GM12878 (cell line): ENCODE measurements around the gene CCDC57. TPM values are rescaled to one million over a fixed set of nuclear protein-coding genes. Genes with fewer than 3 reads are reported as not detected.
A peak's percentile ranks its signal among the peaks of the same experiment; 100 is the strongest.

ENCODE experiments used
- ATAC-seq: fragments of 200-7000 bp; cut with Tn5 transposase; 3 replicates; pipeline ENCODE4 v1.9.1; 2020; ENCODE audit warnings: mild to moderate bottlenecking, moderate library complexity
- BruUV-seq: library from RNA; stranded (reverse); fragments of 400-500 nt; replicated peaks from 2 replicates; lab custom pipeline; 2021; lab: Mats Ljungman, UMichigan
- CTCF ChIA-PET: fragments of 300-600 bp; sonication (Branson Sonifier 250); formaldehyde crosslinking; extraction: SDS; loops from one replicate; lab custom pipeline; 2021; ENCODE audit warnings: inconsistent platforms; lab: Yijun Ruan, JAX
- POLR2A ChIA-PET: fragments of 350-600 bp; formaldehyde crosslinking; extraction: SDS; loops from one replicate; lab custom pipeline; 2021; ENCODE audit warnings: inconsistent platforms; lab: Charles Lee
- RAD21 ChIA-PET: fragments of 300-600 bp; sonication (Branson Sonifier 250); formaldehyde crosslinking; loops from one replicate; lab custom pipeline; 2023; ENCODE audit warnings: antibody characterized with exemption; ENCODE audit not compliant: unreplicated experiment; lab: Charles Lee
- SMC1A ChIA-PET: fragments of 300-600 bp; sonication (Branson Sonifier 250); formaldehyde crosslinking; loops from one replicate; lab custom pipeline; 2023; ENCODE audit not compliant: unreplicated experiment, uncharacterized antibody; lab: Charles Lee
- DNase-seq: peaks from one replicate; pipeline ENCODE4 v3.0.0-alpha.2; 2011; ENCODE audit warnings: low read depth, low spot score
- FAIRE-seq: peaks from 3 replicates; lab custom pipeline; 2011; peaks lifted over from hg19 to GRCh38; lab: Jason Lieb, UNC
- H2AFZ ChIP-seq: 2 replicates; pipeline ENCODE4 v1.6.0; 2011; ENCODE audit warnings: low read depth, low read length, control low read depth; ENCODE audit not compliant: control insufficient read depth
- H3K27ac ChIP-seq: 2 replicates; pipeline ENCODE4 v1.5.1; 2011; ENCODE audit warnings: control low read depth; ENCODE audit not compliant: control insufficient read depth, insufficient read depth
- H3K27me3 ChIP-seq, 2 experiments: replicated peaks in 1 of 2; 2 replicates each; pipeline versions ENCODE4 v1.6.0 to v1.6.1; 2011; ENCODE audit warnings: low read length in 1 of 2; ENCODE audit not compliant: control insufficient read depth in 2 of 2, insufficient read depth in 2 of 2
- H3K36me3 ChIP-seq, 2 experiments: 2 replicates each; pipeline ENCODE4 v1.5.1; 2011; ENCODE audit warnings: low read length in 1 of 2; ENCODE audit not compliant: control insufficient read depth in 2 of 2, insufficient read depth in 2 of 2
- H3K4me1 ChIP-seq: 2 replicates; pipeline ENCODE4 v1.6.1; 2011; ENCODE audit warnings: mild to moderate bottlenecking, low read length, moderate library complexity, mixed read lengths; ENCODE audit not compliant: control insufficient read depth, insufficient read depth
- H3K4me2 ChIP-seq: 2 replicates; pipeline ENCODE4 v1.6.0; 2011; ENCODE audit warnings: control low read depth; ENCODE audit not compliant: control insufficient read depth, insufficient read depth
- H3K4me3 ChIP-seq: fragments of 200-600 bp; sonication (generic); 2 replicates; pipeline ENCODE4 v1.5.1; 2016
- H3K79me2 ChIP-seq: 2 replicates; pipeline ENCODE4 v1.6.0; 2011; ENCODE audit warnings: low read length; ENCODE audit not compliant: control insufficient read depth, insufficient read depth
- H3K9ac ChIP-seq: 2 replicates; pipeline ENCODE4 v1.8.0; 2011; ENCODE audit warnings: low read length, control low read depth, mixed read lengths; ENCODE audit not compliant: control insufficient read depth, insufficient read depth
- H3K9me3 ChIP-seq: replicated peaks from 3 replicates; pipeline ENCODE4 v1.5.1; 2011; ENCODE audit warnings: mild to moderate bottlenecking, low read length; ENCODE audit not compliant: control insufficient read depth, insufficient read depth
- H4K20me1 ChIP-seq: 2 replicates; pipeline ENCODE4 v1.6.0; 2011; ENCODE audit not compliant: control insufficient read depth, insufficient read depth
- ATF2 ChIP-seq: IDR thresholded peaks from 2 replicates; pipeline ENCODE4 v1.6.1; 2012; ENCODE audit warnings: low read length, inconsistent platforms
- CHD2 ChIP-seq: IDR thresholded peaks from 2 replicates; pipeline ENCODE4 v1.6.1; 2011; ENCODE audit warnings: low read depth, low read length, improper control_type of control experiment, borderline replicate concordance
- EGR1 ChIP-seq, 2 experiments: IDR thresholded peaks; 1 replicate in 1 of 2; 2 replicates in 1 of 2; pipeline ENCODE4 v1.6.1; 2011 to 2012; ENCODE audit warnings: low read depth in 2 of 2, low read length in 2 of 2, borderline replicate concordance in 1 of 2, mild to moderate bottlenecking in 1 of 2, moderate library complexity in 1 of 2
- LARP7 ChIP-seq: fragments of 450-650 bp; IDR thresholded peaks from 2 replicates; pipeline ENCODE4 v1.6.1; 2017; ENCODE audit warnings: mild to moderate bottlenecking
- MTA3 ChIP-seq: IDR thresholded peaks from 2 replicates; pipeline ENCODE4 v1.6.1; 2012; ENCODE audit warnings: low read length, inconsistent platforms, borderline replicate concordance
- POLR2A ChIP-seq: IDR thresholded peaks from 2 replicates; pipeline ENCODE4 v1.6.1; 2011; ENCODE audit warnings: low read depth, mild to moderate bottlenecking, low read length
- RBBP5 ChIP-seq: fragments of 200-600 bp; sonication (generic); conservative IDR thresholded peaks from 2 replicates; pipeline ENCODE4 v1.6.1; 2016
- RELA ChIP-seq: fragments of 450-650 bp; IDR thresholded peaks from 2 replicates; pipeline ENCODE4 v1.8.0; 2014; ENCODE audit warnings: borderline replicate concordance; ENCODE audit not compliant: partially characterized antibody
- SMAD1 ChIP-seq: fragments of 450-650 bp; IDR thresholded peaks from 2 replicates; pipeline ENCODE4 v1.6.1; 2018; ENCODE audit warnings: mild to moderate bottlenecking, low read depth; ENCODE audit not compliant: partially characterized antibody
- SMAD5 ChIP-seq: IDR thresholded peaks from 2 replicates; pipeline ENCODE4 v1.6.1; 2016; ENCODE audit warnings: antibody characterized with exemption, low read depth
- WGBS: methylation state at CpG from one replicate; pipeline ENCODE4 v1.1.6; 2016; ENCODE audit warnings: low lambda C conversion rate; ENCODE audit not compliant: insufficient replicate concordance, insufficient coverage; ENCODE audit errors: missing lambda C conversion rate; 5-methylcytosine and 5-hydroxymethylcytosine counted together
- in situ Hi-C: fragments of 300-500 bp; cut with MboI; formaldehyde crosslinking; loops from 9 replicates; pipeline ENCODE4 v1.14.3; 2018; ENCODE audit warnings: mixed read lengths
- intact Hi-C: fragments of 100-400 bp; cut with micrococcal nuclease; formaldehyde crosslinking; loops from one replicate; pipeline ENCODE4 v1.14.2; 2022; ENCODE audit not compliant: unreplicated experiment
- polyA plus RNA-seq, 11 experiments: library from polyadenylated mRNA; depleted of rRNA in 4 of 11; unstranded in 6 of 11; stranded (reverse) in 5 of 11; fragments of >200 nt; fragmentation: Nextera tagmentation in 4 of 11; fragmentation: Illumina TruSeq in 1 of 11; extraction: Ambion mirVana in 4 of 11; extraction: Trizol in 1 of 11; gene quantifications; 1 replicate in 1 of 11; 2 replicates in 10 of 11; pipeline versions ENCODE4 v1.2.1 to v1.2.3, GENCODE V29; 2011 to 2016; ENCODE audit warnings: inconsistent platforms in 2 of 11, missing spikeins in 2 of 11, low read depth in 1 of 11
- total RNA-seq, 4 experiments: library from RNA; depleted of rRNA in 3 of 4; stranded (reverse); fragments of >200 nt in 3 of 4; fragmentation: Illumina TruSeq in 1 of 4; extraction: Trizol in 1 of 4; gene quantifications; 2 replicates each; pipeline versions ENCODE4 v1.2.1 to v1.2.3, GENCODE V29; 2013 to 2021
- TF ChIP-seq, protein P1 (sequence below): fragments of 450-650 bp; IDR thresholded peaks from 2 replicates; pipeline ENCODE4 v1.6.1; 2016; ENCODE audit warnings: mild to moderate bottlenecking, moderate library complexity, borderline replicate concordance
- TF ChIP-seq, protein P2 (sequence below): fragments of 450-650 bp; IDR thresholded peaks from 2 replicates; pipeline ENCODE4 v1.6.1; 2018; ENCODE audit warnings: borderline replicate concordance, mild to moderate bottlenecking; ENCODE audit not compliant: partially characterized antibody
- TF ChIP-seq, protein P3 (sequence below): IDR thresholded peaks from 2 replicates; pipeline ENCODE4 v1.6.1; 2011; ENCODE audit warnings: borderline replicate concordance, low read depth, mild to moderate bottlenecking, moderate library complexity, mixed read lengths, low read length; ENCODE audit not compliant: insufficient read depth; ENCODE audit errors: extremely low read length

CCDC57 gene
- total and polyA plus RNA-seq, 10 of the 15 experiments (the other 5 are each of a cell fraction or from before 2014, with no cell fraction given), result 5.4 to 123 (median 45.8) TPM

- POLR2A ChIA-PET, result interaction anchor here (0.6 to 2.3 kb wide), 10 partner anchors 9 to 227 kb away, joined by 3 to 9 read pairs (median 4); partner anchors contain the start of genes CENPX and LRRC45
- WGBS, result under 1% methylated on average over 57 of the region's 77 CpGs
- peak overlapping the region; percentile 93 for H3K9ac ChIP-seq
- SMC1A ChIA-PET, result no interaction called here
- H3K9me3 ChIP-seq, result no peaks in the 10 kb centered on the region
- RAD21 ChIA-PET, result interaction anchor here (1.1 kb wide), 1 partner anchor 60 kb away, joined by 5 read pairs; the partner anchor contains the start of gene DCXR
- intact Hi-C loops, result loop anchor here (5.0 kb wide), 2 partner anchors 45 to 60 kb away; partner anchors contain the start of genes DCXR, GPS1 and RFNG
- BruUV-seq, result TSS peak; percentile 60
- peaks cover 8 to 25% of the 10 kb centered on the region in 2 experiments; a peak in 3 of 4 replicates for H3K36me3 ChIP-seq
- DNase-seq (no peak), ATAC-seq (peak; percentile 1), FAIRE-seq (no peak)
- peaks cover 17% of the 10 kb centered on the region for H3K4me1 ChIP-seq
- no peaks in the 10 kb centered on the region; the same call in 1 of the 2 replicates for H4K20me1 ChIP-seq
- H3K79me2 ChIP-seq, result peaks cover 47% of the 10 kb centered on the region
- in situ Hi-C loops, result no loop called here
- H2AFZ ChIP-seq, result peak overlapping the region; percentile 44; the same call in 1 of the 2 replicates
- H3K27ac ChIP-seq, result peak overlapping the region; percentile 84
- H3K27me3 ChIP-seq, result no peaks in the 10 kb centered on the region
- CTCF ChIA-PET, result interaction anchor here (1.3 kb wide), 1 partner anchor 31 kb away, joined by 3 read pairs; no protein-coding TSS in a partner anchor
- H3K4me2 ChIP-seq, result peak overlapping the region; percentile 87
- H3K4me3 ChIP-seq, result peak overlapping the region; percentile 92
- TF ChIP-seq, protein P1, sequence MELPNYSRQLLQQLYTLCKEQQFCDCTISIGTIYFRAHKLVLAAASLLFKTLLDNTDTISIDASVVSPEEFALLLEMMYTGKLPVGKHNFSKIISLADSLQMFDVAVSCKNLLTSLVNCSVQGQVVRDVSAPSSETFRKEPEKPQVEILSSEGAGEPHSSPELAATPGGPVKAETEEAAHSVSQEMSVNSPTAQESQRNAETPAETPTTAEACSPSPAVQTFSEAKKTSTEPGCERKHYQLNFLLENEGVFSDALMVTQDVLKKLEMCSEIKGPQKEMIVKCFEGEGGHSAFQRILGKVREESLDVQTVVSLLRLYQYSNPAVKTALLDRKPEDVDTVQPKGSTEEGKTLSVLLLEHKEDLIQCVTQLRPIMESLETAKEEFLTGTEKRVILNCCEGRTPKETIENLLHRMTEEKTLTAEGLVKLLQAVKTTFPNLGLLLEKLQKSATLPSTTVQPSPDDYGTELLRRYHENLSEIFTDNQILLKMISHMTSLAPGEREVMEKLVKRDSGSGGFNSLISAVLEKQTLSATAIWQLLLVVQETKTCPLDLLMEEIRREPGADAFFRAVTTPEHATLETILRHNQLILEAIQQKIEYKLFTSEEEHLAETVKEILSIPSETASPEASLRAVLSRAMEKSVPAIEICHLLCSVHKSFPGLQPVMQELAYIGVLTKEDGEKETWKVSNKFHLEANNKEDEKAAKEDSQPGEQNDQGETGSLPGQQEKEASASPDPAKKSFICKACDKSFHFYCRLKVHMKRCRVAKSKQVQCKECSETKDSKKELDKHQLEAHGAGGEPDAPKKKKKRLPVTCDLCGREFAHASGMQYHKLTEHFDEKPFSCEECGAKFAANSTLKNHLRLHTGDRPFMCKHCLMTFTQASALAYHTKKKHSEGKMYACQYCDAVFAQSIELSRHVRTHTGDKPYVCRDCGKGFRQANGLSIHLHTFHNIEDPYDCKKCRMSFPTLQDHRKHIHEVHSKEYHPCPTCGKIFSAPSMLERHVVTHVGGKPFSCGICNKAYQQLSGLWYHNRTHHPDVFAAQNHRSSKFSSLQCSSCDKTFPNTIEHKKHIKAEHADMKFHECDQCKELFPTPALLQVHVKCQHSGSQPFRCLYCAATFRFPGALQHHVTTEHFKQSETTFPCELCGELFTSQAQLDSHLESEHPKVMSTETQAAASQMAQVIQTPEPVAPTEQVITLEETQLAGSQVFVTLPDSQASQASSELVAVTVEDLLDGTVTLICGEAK, result no peak
- TF ChIP-seq RELA (no peak), POLR2A (peak; percentile 67; the same call in 1 of the 2 replicates), ATF2 (no peak), SMAD5 (no peak), EGR1 (IDR thresholded peaks at IDR 0.05; ENCODE audit: borderline replicate concordance in 1 of 2, low read depth in 2 of 2, low read length in 2 of 2) (0 out of 3 replicates have a peak, but pooled peaks of 1 of the 2 experiments have one; percentile 79), MTA3 (no peak), CHD2 (no peak), LARP7 (peak; percentile 40), RBBP5 (no peak), SMAD1 (no peak)
- TF ChIP-seq, protein P2, sequence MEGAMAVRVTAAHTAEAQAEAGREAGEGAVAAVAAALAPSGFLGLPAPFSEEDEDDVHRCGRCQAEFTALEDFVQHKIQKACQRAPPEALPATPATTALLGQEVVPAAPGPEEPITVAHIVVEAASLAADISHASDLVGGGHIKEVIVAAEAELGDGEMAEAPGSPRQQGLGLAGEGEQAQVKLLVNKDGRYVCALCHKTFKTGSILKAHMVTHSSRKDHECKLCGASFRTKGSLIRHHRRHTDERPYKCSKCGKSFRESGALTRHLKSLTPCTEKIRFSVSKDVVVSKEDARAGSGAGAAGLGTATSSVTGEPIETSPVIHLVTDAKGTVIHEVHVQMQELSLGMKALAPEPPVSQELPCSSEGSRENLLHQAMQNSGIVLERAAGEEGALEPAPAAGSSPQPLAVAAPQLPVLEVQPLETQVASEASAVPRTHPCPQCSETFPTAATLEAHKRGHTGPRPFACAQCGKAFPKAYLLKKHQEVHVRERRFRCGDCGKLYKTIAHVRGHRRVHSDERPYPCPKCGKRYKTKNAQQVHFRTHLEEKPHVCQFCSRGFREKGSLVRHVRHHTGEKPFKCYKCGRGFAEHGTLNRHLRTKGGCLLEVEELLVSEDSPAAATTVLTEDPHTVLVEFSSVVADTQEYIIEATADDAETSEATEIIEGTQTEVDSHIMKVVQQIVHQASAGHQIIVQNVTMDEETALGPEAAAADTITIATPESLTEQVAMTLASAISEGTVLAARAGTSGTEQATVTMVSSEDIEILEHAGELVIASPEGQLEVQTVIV, result no peak
- TF ChIP-seq, protein P3, sequence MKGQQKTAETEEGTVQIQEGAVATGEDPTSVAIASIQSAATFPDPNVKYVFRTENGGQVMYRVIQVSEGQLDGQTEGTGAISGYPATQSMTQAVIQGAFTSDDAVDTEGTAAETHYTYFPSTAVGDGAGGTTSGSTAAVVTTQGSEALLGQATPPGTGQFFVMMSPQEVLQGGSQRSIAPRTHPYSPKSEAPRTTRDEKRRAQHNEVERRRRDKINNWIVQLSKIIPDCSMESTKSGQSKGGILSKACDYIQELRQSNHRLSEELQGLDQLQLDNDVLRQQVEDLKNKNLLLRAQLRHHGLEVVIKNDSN, result peak; percentile 58
These were observed 115.3 kb downstream of the CCDC57 start for GRCh38 chr17:82097184-82097918.
